Colonic mucosa (tissue), 4 donors: ENCODE data around the gene TEPSIN. TPM values are rescaled to one million over a fixed set of nuclear protein-coding genes. Genes with fewer than 3 reads are reported as not detected.
A peak's percentile ranks its signal among the peaks of the same experiment; 100 is the strongest.

Experiments
- DNase-seq: peaks from one replicate; pipeline ENCODE4 v3.0.0-alpha.2; 2020
- H3K27ac ChIP-seq: fragments of 200-600 bp; one replicate; pipeline ENCODE4 v1.8.0; 2021
- H3K27me3 ChIP-seq: fragments of 200-600 bp; one replicate; pipeline ENCODE4 v1.8.0; 2021
- H3K36me3 ChIP-seq: fragments of 200-600 bp; one replicate; pipeline ENCODE4 v1.8.0; 2021
- H3K4me1 ChIP-seq: fragments of 200-600 bp; one replicate; pipeline ENCODE4 v1.8.0; 2021; ENCODE audit warnings: mild to moderate bottlenecking
- H3K4me3 ChIP-seq: fragments of 200-600 bp; one replicate; pipeline ENCODE4 v1.8.0; 2021
- H3K9ac ChIP-seq, 2 donors: one replicate each; pipeline ENCODE4 v1.7.0; 2013; ENCODE audit warnings: control low read depth in 2 of 2, low read depth in 2 of 2, low read length in 2 of 2
- H3K9me3 ChIP-seq: fragments of 200-600 bp; one replicate; pipeline ENCODE4 v1.8.0; 2021
- CTCF ChIP-seq: fragments of 200-600 bp; IDR thresholded peaks from one replicate; pipeline ENCODE4 v1.8.0; 2022; ENCODE audit warnings: antibody characterized with exemption, mild to moderate bottlenecking
- intact Hi-C: fragments of 100-400 bp; cut with DNase I; formaldehyde crosslinking; loops from one replicate; pipeline ENCODE4 v1.14.1; 2022
- total RNA-seq, 2 donors: library from RNA; stranded (reverse); fragmentation: NEBNext Ultra II Directional in 1 of 2; extraction: Animal tissue kit (Norgen Biotek cat#: 25700) in 1 of 2; gene quantifications; one replicate each; pipeline ENCODE4 v1.2.1, GENCODE V29; 2021
- donor health status: healthy.
- donor health status: DM: no; HTN: no; CAD: no.
- donor health status: DM: no; HTN: no; CAD: no.

The TEPSIN gene
- total RNA-seq, 2 donors from 2014 or later, result 29.3 to 46.7 TPM

- DNase-seq, result no peak
- Histone ChIP-seq H3K9ac (no peak overlapping the region), H3K36me3 (no peaks in the 10 kb centered on the region), H3K9me3 (no peaks in the 10 kb centered on the region), H3K27me3 (no peaks in the 10 kb centered on the region), H3K4me3 (no peak overlapping the region), H3K27ac (no peak overlapping the region), H3K4me1 (peaks cover 5% of the 10 kb centered on the region)
- no peak for TF ChIP-seq CTCF
- intact Hi-C loops, result no loop called here
These were observed 5.6 kb upstream of the TEPSIN start for GRCh38 chr17:81244358-81245023.

GRCh38 chr17:81243333-81243664, 4.4 kb upstream of the TEPSIN start:
- Histone ChIP-seq H3K4me3 (no peak overlapping the region), H3K9ac (no peak overlapping the region)
- intact Hi-C loops, result loop anchor here (2.0 kb wide), 1 partner anchor 100 kb away; no protein-coding TSS in a partner anchor

GRCh38 chr17:81242421-81243332, 3.8 kb upstream of the TEPSIN start:
- no peak overlapping the region for H3K9ac ChIP-seq
- intact Hi-C loops, result loop anchor here (2.0 kb wide), 1 partner anchor 100 kb away; no protein-coding TSS in a partner anchor
- peaks cover 10% of the 10 kb centered on the region for H3K4me1 ChIP-seq
- no peaks in the 10 kb centered on the region for H3K9me3 ChIP-seq
- H3K27me3 ChIP-seq, result no peaks in the 10 kb centered on the region
- no peak overlapping the region for H3K4me3 ChIP-seq
- TF ChIP-seq CTCF, result no peak
- no peak overlapping the region for H3K27ac ChIP-seq
- no peaks in the 10 kb centered on the region for H3K36me3 ChIP-seq
- DNase-seq, result no peak

More at GRCh38 chr17:81243333-81243664, 4.4 kb upstream of the TEPSIN start:
- H3K27ac ChIP-seq, result no peak overlapping the region
- no peak for TF ChIP-seq CTCF
- no peaks in the 10 kb centered on the region for H3K27me3 ChIP-seq
- H3K9me3 ChIP-seq, result no peaks in the 10 kb centered on the region
- H3K36me3 ChIP-seq, result no peaks in the 10 kb centered on the region
- DNase-seq, result no peak
- peaks cover 5% of the 10 kb centered on the region for H3K4me1 ChIP-seq

- no peak for DNase-seq
- Histone ChIP-seq H3K9me3 (no peaks in the 10 kb centered on the region), H3K36me3 (no peaks in the 10 kb centered on the region), H3K27me3 (no peaks in the 10 kb centered on the region), H3K9ac (no peak overlapping the region), H3K4me1 (peaks cover 13% of the 10 kb centered on the region), H3K4me3 (no peak overlapping the region), H3K27ac (no peak overlapping the region)
- TF ChIP-seq CTCF, result peak; percentile 68
- intact Hi-C loops, result loop anchor here (2.0 kb wide), 1 partner anchor 99 kb away; no protein-coding TSS in a partner anchor
These were observed 3.0 kb upstream of the TEPSIN start for GRCh38 chr17:81241648-81242420.

- Histone ChIP-seq H3K27me3 (no peaks in the 10 kb centered on the region), H3K9me3 (no peaks in the 10 kb centered on the region), H3K9ac (no peak overlapping the region), H3K4me3 (no peak overlapping the region), H3K27ac (no peak overlapping the region), H3K4me1 (peaks cover 13% of the 10 kb centered on the region), H3K36me3 (no peaks in the 10 kb centered on the region)
- intact Hi-C loops, result no loop called here
- no peak for DNase-seq
- no peak for TF ChIP-seq CTCF
These were observed 2.3 kb upstream of the TEPSIN start for GRCh38 chr17:81241203-81241602.
